Measurements from ENCODE around the gene WFS1. TPM values are rescaled to one million over a fixed set of nuclear protein-coding genes. Genes with fewer than 3 reads are reported as not detected.
A peak's percentile ranks its signal among the peaks of the same experiment; 100 is the strongest.

WFS1 gene
- total RNA-seq, 1 experiment from 2014 or later = 57.1 TPM

DNA sequence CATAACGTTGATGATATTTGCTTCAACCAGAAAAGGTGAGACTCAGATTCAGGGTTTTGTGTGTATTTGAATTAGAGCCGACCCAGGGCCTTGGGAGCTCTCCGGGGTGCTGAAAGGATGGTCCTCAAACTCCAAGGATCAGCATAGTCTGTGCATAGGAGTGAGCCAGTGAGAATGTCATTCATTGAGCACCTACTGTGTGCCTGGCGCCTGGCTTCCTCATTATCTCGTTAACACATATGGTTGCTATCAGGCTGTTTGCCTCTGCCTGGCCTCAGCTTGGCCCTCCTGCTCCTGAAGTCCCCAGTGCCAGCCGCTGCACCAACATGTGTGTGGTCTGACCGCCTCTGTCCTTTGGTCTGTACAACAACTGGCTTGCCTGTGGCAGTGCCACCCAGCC lies 44.2 kb upstream of the WFS1 start:
- no peaks in the 10 kb centered on the region for H3K9me3 ChIP-seq (ENCODE audit: insufficient read depth, low read depth)
- no peak overlapping the region for H3K4me2 ChIP-seq
- H3F3A ChIP-seq (ENCODE audit: insufficient read depth, low read depth) = no peaks in the 10 kb centered on the region
- peaks cover 16% of the 10 kb centered on the region for H3K27me3 ChIP-seq (ENCODE audit: insufficient read depth, low read depth)
- H3K36me3 ChIP-seq (ENCODE audit: low read depth) = no peaks in the 10 kb centered on the region
- no peak overlapping the region for H3K27ac ChIP-seq
- H2AFZ ChIP-seq = no peak overlapping the region
- intact Hi-C loops (cut with micrococcal nuclease; ENCODE audit: unreplicated experiment) = no loop called here
- no peaks in the 10 kb centered on the region for H3K4me1 ChIP-seq (replicated peaks; ENCODE audit: insufficient read depth)
- H3K9me2 ChIP-seq (ENCODE audit: insufficient read depth) = no peaks in the 10 kb centered on the region
- CTCF ChIA-PET = no interaction called here
- no peaks in the 10 kb centered on the region for H3K79me2 ChIP-seq (ENCODE audit: low read depth)
- H4K20me1 ChIP-seq (ENCODE audit: insufficient read depth) = no peaks in the 10 kb centered on the region
- POLR2A ChIA-PET (ENCODE audit: unreplicated experiment) = no interaction called here
- no peak overlapping the region for H3K4me3 ChIP-seq
- TF ChIP-seq, protein P1, sequence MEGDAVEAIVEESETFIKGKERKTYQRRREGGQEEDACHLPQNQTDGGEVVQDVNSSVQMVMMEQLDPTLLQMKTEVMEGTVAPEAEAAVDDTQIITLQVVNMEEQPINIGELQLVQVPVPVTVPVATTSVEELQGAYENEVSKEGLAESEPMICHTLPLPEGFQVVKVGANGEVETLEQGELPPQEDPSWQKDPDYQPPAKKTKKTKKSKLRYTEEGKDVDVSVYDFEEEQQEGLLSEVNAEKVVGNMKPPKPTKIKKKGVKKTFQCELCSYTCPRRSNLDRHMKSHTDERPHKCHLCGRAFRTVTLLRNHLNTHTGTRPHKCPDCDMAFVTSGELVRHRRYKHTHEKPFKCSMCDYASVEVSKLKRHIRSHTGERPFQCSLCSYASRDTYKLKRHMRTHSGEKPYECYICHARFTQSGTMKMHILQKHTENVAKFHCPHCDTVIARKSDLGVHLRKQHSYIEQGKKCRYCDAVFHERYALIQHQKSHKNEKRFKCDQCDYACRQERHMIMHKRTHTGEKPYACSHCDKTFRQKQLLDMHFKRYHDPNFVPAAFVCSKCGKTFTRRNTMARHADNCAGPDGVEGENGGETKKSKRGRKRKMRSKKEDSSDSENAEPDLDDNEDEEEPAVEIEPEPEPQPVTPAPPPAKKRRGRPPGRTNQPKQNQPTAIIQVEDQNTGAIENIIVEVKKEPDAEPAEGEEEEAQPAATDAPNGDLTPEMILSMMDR (conservative IDR thresholded peaks at IDR 0.05) = no peak
- no peak for TF ChIP-seq EZH2 (IDR thresholded peaks at IDR 0.05; ENCODE audit: low read depth)
- BruUV-seq (replicated peaks) = no TSS peak
- DNase-seq = peak in 1 of 2 experiments; percentile 25

DNA sequence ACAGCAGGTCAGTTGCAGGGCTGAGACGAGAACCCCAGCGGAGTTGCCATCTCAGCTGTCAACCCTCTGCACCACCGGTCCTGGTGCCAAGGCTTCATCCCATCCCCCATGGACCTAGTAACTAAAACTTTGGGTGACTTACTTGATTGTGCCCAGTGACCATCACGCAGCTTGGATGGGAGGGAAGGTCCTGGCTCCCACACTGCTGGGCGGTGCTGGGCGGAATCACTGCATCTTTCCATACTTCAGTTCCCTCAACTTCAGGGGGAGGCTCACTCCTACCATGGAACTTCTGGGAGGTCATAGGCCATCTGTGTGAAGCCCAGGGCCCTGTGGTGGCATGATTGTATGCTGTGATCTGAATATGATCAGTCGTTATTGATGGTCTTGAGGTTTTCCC lies 43.1 kb upstream of the WFS1 start:
- CTCF ChIA-PET = no interaction called here
- H3K27me3 ChIP-seq (ENCODE audit: insufficient read depth, low read depth) = peaks cover 20% of the 10 kb centered on the region
- H3K9me2 ChIP-seq (ENCODE audit: insufficient read depth) = no peaks in the 10 kb centered on the region
- no TSS peak for BruUV-seq (replicated peaks)
- intact Hi-C loops (cut with micrococcal nuclease; ENCODE audit: unreplicated experiment) = no loop called here
- DNase-seq = no peak
- no peaks in the 10 kb centered on the region for H3F3A ChIP-seq (ENCODE audit: insufficient read depth, low read depth)
- H2AFZ ChIP-seq = no peak overlapping the region
- POLR2A ChIA-PET (ENCODE audit: unreplicated experiment) = no interaction called here
- H3K9me3 ChIP-seq (ENCODE audit: insufficient read depth, low read depth) = no peaks in the 10 kb centered on the region
- H3K79me2 ChIP-seq (ENCODE audit: low read depth) = no peaks in the 10 kb centered on the region
- H3K4me3 ChIP-seq = no peak overlapping the region
- no peaks in the 10 kb centered on the region for H3K4me1 ChIP-seq (replicated peaks; ENCODE audit: insufficient read depth)
- TF ChIP-seq, protein P1 (conservative IDR thresholded peaks at IDR 0.05) = no peak
- TF ChIP-seq EZH2 (IDR thresholded peaks at IDR 0.05; ENCODE audit: low read depth) = no peak
- H3K27ac ChIP-seq = no peak overlapping the region
- no peaks in the 10 kb centered on the region for H3K36me3 ChIP-seq (ENCODE audit: low read depth)
- H3K4me2 ChIP-seq = no peak overlapping the region
- no peaks in the 10 kb centered on the region for H4K20me1 ChIP-seq (ENCODE audit: insufficient read depth)

DNA sequence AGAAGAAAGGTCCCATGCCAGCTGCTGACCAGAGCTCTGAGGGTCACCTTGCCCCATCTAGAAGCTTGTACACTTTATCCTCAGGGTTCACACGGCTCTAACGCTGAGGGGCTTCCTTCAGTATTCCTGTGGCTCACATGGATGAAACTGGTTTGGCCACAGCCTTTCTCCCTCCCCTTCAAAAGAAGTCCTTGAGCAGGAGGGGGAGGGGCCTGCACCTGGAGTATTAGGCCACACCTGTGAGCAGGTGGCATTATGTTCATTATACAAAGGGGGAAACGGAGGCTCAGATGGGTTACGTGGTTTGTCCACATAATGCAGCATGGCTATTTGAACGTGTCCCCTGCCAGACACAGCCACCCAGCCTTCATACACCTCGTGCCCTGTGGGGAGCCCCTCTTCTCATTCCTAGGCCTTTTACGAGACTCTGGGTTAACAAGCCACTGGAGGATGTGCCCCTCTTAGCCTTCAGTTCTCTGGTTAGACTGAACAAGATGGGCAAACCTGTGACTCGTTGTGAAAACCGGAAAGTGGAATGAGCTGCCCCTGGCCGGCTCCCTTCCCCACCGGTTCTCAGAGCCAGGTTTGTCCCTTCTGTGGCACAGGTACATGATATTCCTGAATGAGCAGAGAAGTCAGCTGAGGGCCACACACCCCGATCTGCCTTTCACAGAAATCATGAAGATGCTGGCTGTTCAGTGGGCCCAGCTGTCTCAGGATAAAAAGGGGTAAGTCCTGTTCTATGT lies 42.1 kb upstream of the WFS1 start:
- Histone ChIP-seq H3K9me3 (ENCODE audit: insufficient read depth, low read depth) (no peaks in the 10 kb centered on the region), H3K4me2 (no peak overlapping the region), H3K4me3 (no peak overlapping the region), H3K27ac (no peak overlapping the region), H3K4me1 (replicated peaks; ENCODE audit: insufficient read depth) (no peaks in the 10 kb centered on the region), H2AFZ (no peak overlapping the region), H3K36me3 (ENCODE audit: low read depth) (no peaks in the 10 kb centered on the region), H4K20me1 (ENCODE audit: insufficient read depth) (no peaks in the 10 kb centered on the region), H3K9me2 (ENCODE audit: insufficient read depth) (no peaks in the 10 kb centered on the region), H3K79me2 (ENCODE audit: low read depth) (no peaks in the 10 kb centered on the region), H3F3A (ENCODE audit: insufficient read depth, low read depth) (no peaks in the 10 kb centered on the region), H3K27me3 (ENCODE audit: insufficient read depth, low read depth) (peaks cover 24% of the 10 kb centered on the region)
- DNase-seq = no peak
- intact Hi-C loops (cut with micrococcal nuclease; ENCODE audit: unreplicated experiment) = no loop called here
- ChIA-PET POLR2A (ENCODE audit: unreplicated experiment) (no interaction called here), CTCF (no interaction called here)
- no TSS peak for BruUV-seq (replicated peaks)
- TF ChIP-seq EZH2 (IDR thresholded peaks at IDR 0.05; ENCODE audit: low read depth) = no peak
- TF ChIP-seq, protein P1 (conservative IDR thresholded peaks at IDR 0.05) = no peak
